OCI-LY1 (cell line): ENCODE data around the gene KIAA0232.

ENCODE experiments used
- H2AFZ ChIP-seq: fragments of 200-600 bp; sonication (generic), shearing (Covaris generic); 2 replicates; pipeline ENCODE4 v1.6.0; 2014; ENCODE audit warnings: antibody characterized with exemption, mild to moderate bottlenecking, low read length
- H3F3A ChIP-seq: fragments of 200-600 bp; sonication (generic), shearing (Covaris generic); 2 replicates; pipeline ENCODE4 v1.6.0; 2014; ENCODE audit warnings: mild to moderate bottlenecking, antibody characterized with exemption, low read length, moderate library complexity; ENCODE audit not compliant: insufficient read depth
- H3K27ac ChIP-seq: fragments of 200-600 bp; sonication (generic); 2 replicates; pipeline ENCODE4 v1.5.1; 2014; ENCODE audit warnings: low read length, mixed run types, mild to moderate bottlenecking, low read depth; ENCODE audit not compliant: poor library complexity, severe bottlenecking
- H3K27me3 ChIP-seq: fragments of 200-600 bp; sonication (generic); 2 replicates; pipeline ENCODE4 v1.6.0; 2014; ENCODE audit warnings: antibody characterized with exemption, mild to moderate bottlenecking, low read length, moderate library complexity; ENCODE audit not compliant: insufficient read depth
- H3K36me3 ChIP-seq: fragments of 200-600 bp; sonication (generic); 2 replicates; pipeline ENCODE4 v1.6.1; 2014; ENCODE audit warnings: mild to moderate bottlenecking, antibody characterized with exemption, low read length, moderate library complexity, mixed read lengths; ENCODE audit not compliant: insufficient read depth
- H3K4me1 ChIP-seq: fragments of 200-600 bp; sonication (generic); 2 replicates; pipeline ENCODE4 v1.5.1; 2014; ENCODE audit warnings: mild to moderate bottlenecking, low read length, moderate library complexity; ENCODE audit not compliant: insufficient read depth, severe bottlenecking
- H3K4me2 ChIP-seq: fragments of 200-600 bp; sonication (generic), shearing (Covaris generic); 2 replicates; pipeline ENCODE4 v1.6.1; 2014; ENCODE audit warnings: low read length
- H3K4me3 ChIP-seq: fragments of 200-600 bp; sonication (generic); 2 replicates; pipeline ENCODE4 v1.5.1; 2014; ENCODE audit warnings: low read length, low read depth, mild to moderate bottlenecking, mixed read lengths; ENCODE audit not compliant: poor library complexity, severe bottlenecking
- H3K79me2 ChIP-seq: fragments of 200-600 bp; shearing (Covaris generic); 2 replicates; pipeline ENCODE4 v1.6.1; 2016; ENCODE audit warnings: mixed run types, low read length, mixed read lengths; ENCODE audit not compliant: insufficient read depth
- H3K9ac ChIP-seq: fragments of 200-600 bp; sonication (generic), shearing (Covaris generic); 2 replicates; pipeline ENCODE4 v1.6.1; 2014; ENCODE audit warnings: mild to moderate bottlenecking, low read length, mixed read lengths
- H3K9me2 ChIP-seq: fragments of 200-600 bp; sonication (generic), shearing (Covaris generic); 2 replicates; pipeline ENCODE4 v1.6.1; 2014; ENCODE audit warnings: low read depth, mild to moderate bottlenecking, low read length, mixed read lengths
- H3K9me3 ChIP-seq: fragments of 200-600 bp; shearing (Covaris generic); 2 replicates; pipeline ENCODE4 v1.6.1; 2014; ENCODE audit warnings: low read length, mixed read lengths
- H4K20me1 ChIP-seq: fragments of 200-600 bp; sonication (generic), shearing (Covaris generic); 2 replicates; pipeline ENCODE4 v1.6.0; 2016; ENCODE audit warnings: mild to moderate bottlenecking, low read length; ENCODE audit not compliant: insufficient read depth
- CTCF ChIP-seq: fragments of 200-600 bp; sonication (generic), shearing (Covaris generic); IDR thresholded peaks from 2 replicates; pipeline ENCODE4 v1.5.1; 2017; ENCODE audit warnings: mild to moderate bottlenecking, antibody characterized with exemption, low read length, moderate library complexity, mixed read lengths
- EZH2 ChIP-seq: fragments of 200-600 bp; sonication (generic), shearing (Covaris generic); IDR thresholded peaks from 2 replicates; pipeline ENCODE4 v1.8.0; 2017; ENCODE audit warnings: borderline replicate concordance, mixed run types, mild to moderate bottlenecking, antibody characterized with exemption, low read length, moderate library complexity, mixed read lengths

The KIAA0232 gene

DNA sequence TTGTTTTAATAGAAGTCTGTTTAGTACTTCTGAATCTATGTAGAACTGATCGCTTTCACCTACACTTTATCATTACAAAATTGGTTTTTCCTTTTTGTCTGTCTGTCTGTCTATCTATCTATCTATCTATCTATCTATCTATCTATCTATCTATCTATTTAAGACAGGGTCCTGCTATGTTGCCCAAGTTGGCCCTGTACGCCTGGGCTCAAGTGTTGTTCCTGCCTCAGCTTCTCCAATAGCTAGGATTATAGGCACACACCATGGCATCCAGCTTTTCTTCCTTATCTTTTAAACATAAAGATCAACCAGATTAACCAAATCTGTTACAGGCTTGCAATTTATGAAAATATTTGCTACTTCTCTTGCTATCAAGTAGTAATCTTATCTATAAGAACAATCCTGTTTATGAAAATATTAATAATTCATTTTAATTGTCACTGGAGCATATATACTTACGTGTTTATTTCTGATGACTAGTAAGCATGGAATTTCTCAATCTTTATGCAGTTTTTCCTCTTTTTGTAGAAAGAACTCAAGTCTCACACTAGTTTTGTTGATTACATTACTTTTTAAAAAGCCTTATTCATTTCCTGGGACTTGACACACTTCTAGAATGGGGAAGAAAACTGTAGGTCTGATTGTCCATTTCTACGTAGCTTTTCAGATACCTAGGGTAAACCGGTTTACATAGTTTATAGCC lies 24.5 kb downstream of the KIAA0232 start:
- Histone ChIP-seq H3K27me3 (no peaks in the 10 kb centered on the region), H3K4me2 (no peak overlapping the region), H3K79me2 (no peaks in the 10 kb centered on the region), H3K4me1 (no peaks in the 10 kb centered on the region), H3K27ac (no peak overlapping the region), H3K9ac (no peak overlapping the region), H3K36me3 (no peaks in the 10 kb centered on the region), H3F3A (no peaks in the 10 kb centered on the region), H3K4me3 (no peak overlapping the region), H3K9me3 (no peaks in the 10 kb centered on the region), H2AFZ (no peak overlapping the region), H4K20me1 (no peaks in the 10 kb centered on the region), H3K9me2 (no peaks in the 10 kb centered on the region)
- no peak for TF ChIP-seq EZH2
- no peak for TF ChIP-seq CTCF

DNA sequence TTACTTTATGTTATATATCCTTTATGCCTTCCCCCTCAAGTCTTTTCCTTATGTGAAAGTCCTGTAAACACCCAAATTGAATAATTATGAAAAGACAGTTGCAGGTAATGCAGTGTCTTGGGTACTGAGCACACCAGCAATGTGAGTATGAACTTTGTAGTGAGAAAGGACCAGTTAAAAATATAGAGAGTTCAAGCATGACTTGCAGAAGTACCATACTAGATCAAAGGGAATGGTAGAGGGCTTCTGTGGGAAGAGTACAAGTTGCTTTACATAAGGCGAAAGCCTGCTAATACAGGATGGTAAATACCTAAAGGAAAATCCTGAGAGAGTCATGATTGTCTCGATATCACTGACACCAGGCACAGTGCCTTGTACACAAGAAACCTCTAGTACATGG lies 25.7 kb downstream of the KIAA0232 start:
- Histone ChIP-seq H3F3A (no peaks in the 10 kb centered on the region), H3K79me2 (no peaks in the 10 kb centered on the region), H3K9me3 (no peaks in the 10 kb centered on the region), H3K9ac (no peak overlapping the region), H3K27me3 (no peaks in the 10 kb centered on the region), H3K9me2 (no peaks in the 10 kb centered on the region), H3K27ac (no peak overlapping the region), H3K4me3 (no peak overlapping the region), H2AFZ (no peak overlapping the region), H3K36me3 (no peaks in the 10 kb centered on the region), H3K4me1 (peaks cover 5% of the 10 kb centered on the region), H3K4me2 (no peak overlapping the region), H4K20me1 (no peaks in the 10 kb centered on the region)
- TF ChIP-seq CTCF (no peak), EZH2 (no peak)

- no peak overlapping the region for H3K4me3 ChIP-seq
- no peaks in the 10 kb centered on the region for H3K79me2 ChIP-seq
- H3K36me3 ChIP-seq, result no peaks in the 10 kb centered on the region
- H3K27ac ChIP-seq, result no peak overlapping the region
- no peaks in the 10 kb centered on the region for H3K9me2 ChIP-seq
- peaks cover 5% of the 10 kb centered on the region for H3K4me1 ChIP-seq
- H4K20me1 ChIP-seq, result no peaks in the 10 kb centered on the region
- no peaks in the 10 kb centered on the region for H3K27me3 ChIP-seq
- no peak overlapping the region for H3K4me2 ChIP-seq
- H3K9ac ChIP-seq, result no peak overlapping the region
- no peaks in the 10 kb centered on the region for H3F3A ChIP-seq
- H2AFZ ChIP-seq, result no peak overlapping the region
- H3K9me3 ChIP-seq, result no peaks in the 10 kb centered on the region
- no peak for TF ChIP-seq EZH2
- TF ChIP-seq CTCF, result no peak
These were observed 28.6 kb downstream of the KIAA0232 start for GRCh38 chr4:6811165-6811564.
